Right lobe of liver (tissue), 4 donors: ENCODE results near the gene IRF2.

Experiments used
- POLR2A ChIP-seq: fragments of 450-650 bp; IDR thresholded peaks from one replicate; pipeline ENCODE4 v1.6.1; 2017; ENCODE audit warnings: antibody characterized with exemption, mild to moderate bottlenecking
- TF ChIP-seq, protein P1 (sequence below), 4 donors: fragments of 200-600 bp in 3 of 4; fragments of 450-650 bp in 1 of 4; IDR thresholded peaks; one replicate each; pipeline versions ENCODE4 v1.5.1 to v1.8.0; 2016 to 2022; ENCODE audit warnings: antibody characterized with exemption in 4 of 4, mild to moderate bottlenecking in 2 of 4
- donor health status: DM: no; HTN: no; CAD: no.
- donor health status: DM: no; HTN: no; CAD: no.
- donor health status: DM: no; HTN: yes; CAD: no.

GRCh38 chr4:184408684-184409081, 65.7 kb downstream of the IRF2 start:
- TF ChIP-seq POLR2A = no peak
- TF ChIP-seq, protein P1, sequence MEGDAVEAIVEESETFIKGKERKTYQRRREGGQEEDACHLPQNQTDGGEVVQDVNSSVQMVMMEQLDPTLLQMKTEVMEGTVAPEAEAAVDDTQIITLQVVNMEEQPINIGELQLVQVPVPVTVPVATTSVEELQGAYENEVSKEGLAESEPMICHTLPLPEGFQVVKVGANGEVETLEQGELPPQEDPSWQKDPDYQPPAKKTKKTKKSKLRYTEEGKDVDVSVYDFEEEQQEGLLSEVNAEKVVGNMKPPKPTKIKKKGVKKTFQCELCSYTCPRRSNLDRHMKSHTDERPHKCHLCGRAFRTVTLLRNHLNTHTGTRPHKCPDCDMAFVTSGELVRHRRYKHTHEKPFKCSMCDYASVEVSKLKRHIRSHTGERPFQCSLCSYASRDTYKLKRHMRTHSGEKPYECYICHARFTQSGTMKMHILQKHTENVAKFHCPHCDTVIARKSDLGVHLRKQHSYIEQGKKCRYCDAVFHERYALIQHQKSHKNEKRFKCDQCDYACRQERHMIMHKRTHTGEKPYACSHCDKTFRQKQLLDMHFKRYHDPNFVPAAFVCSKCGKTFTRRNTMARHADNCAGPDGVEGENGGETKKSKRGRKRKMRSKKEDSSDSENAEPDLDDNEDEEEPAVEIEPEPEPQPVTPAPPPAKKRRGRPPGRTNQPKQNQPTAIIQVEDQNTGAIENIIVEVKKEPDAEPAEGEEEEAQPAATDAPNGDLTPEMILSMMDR (IDR thresholded peaks at IDR 0.05) = no peak
